GM12891 (cell line): ENCODE measurements around the gene IYD.

Experiments used
- POLR2A ChIP-seq: IDR thresholded peaks from 2 replicates; pipeline ENCODE4 v1.6.1; 2011; ENCODE audit warnings: low read depth, low read length, control low read depth
- TAF1 ChIP-seq: IDR thresholded peaks from 2 replicates; pipeline ENCODE4 v1.6.1; 2011; ENCODE audit warnings: low read depth, low read length, control low read depth

GRCh38 chr6:150391414-150391813 lies 22.6 kb downstream of the IYD start:
- TF ChIP-seq POLR2A (no peak), TAF1 (no peak)
